SU-DHL-6 (cell line): ENCODE results near the gene KCNH6.

Experiments used
- EZH2phosphoT487 ChIP-seq: fragments of 200-600 bp; sonication (generic), shearing (Covaris generic); conservative IDR thresholded peaks from 2 replicates; pipeline ENCODE4 v1.6.1; 2018; ENCODE audit warnings: mild to moderate bottlenecking, antibody characterized with exemption, low read length, moderate library complexity, mixed read lengths
- TF ChIP-seq, protein P1 (sequence below): fragments of 200-600 bp; sonication (generic); IDR thresholded peaks from one replicate; pipeline ENCODE4 v1.5.1; 2017; ENCODE audit warnings: antibody characterized with exemption, mild to moderate bottlenecking, low read length, moderate library complexity; ENCODE audit not compliant: insufficient read depth, poor library complexity, severe bottlenecking

DNA sequence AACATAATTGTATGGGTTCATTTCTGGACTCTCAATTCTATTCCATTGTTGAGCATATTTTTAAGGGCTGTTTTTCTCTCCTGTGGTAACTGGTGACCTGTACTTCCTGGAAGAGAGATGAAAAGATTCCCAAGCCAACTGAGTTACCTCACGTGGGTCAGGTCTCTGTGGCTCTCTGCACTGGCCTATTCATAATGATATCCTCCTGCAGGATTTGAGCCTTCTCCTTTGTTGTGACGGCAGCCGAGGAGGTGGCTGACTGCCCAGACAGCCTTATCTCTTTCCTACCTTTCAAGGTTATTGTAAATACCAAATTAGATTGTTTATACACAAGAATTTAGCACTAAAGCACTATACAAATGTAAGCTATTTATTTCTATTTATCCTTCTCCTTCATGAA, 49.0 kb upstream of the KCNH6 start:
- TF ChIP-seq, protein P1, sequence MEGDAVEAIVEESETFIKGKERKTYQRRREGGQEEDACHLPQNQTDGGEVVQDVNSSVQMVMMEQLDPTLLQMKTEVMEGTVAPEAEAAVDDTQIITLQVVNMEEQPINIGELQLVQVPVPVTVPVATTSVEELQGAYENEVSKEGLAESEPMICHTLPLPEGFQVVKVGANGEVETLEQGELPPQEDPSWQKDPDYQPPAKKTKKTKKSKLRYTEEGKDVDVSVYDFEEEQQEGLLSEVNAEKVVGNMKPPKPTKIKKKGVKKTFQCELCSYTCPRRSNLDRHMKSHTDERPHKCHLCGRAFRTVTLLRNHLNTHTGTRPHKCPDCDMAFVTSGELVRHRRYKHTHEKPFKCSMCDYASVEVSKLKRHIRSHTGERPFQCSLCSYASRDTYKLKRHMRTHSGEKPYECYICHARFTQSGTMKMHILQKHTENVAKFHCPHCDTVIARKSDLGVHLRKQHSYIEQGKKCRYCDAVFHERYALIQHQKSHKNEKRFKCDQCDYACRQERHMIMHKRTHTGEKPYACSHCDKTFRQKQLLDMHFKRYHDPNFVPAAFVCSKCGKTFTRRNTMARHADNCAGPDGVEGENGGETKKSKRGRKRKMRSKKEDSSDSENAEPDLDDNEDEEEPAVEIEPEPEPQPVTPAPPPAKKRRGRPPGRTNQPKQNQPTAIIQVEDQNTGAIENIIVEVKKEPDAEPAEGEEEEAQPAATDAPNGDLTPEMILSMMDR: no peak
- no peak for TF ChIP-seq EZH2phosphoT487
